Endothelial cell of umbilical vein (primary cell): ENCODE measurements around the gene RINL. TPM values are rescaled to one million over a fixed set of nuclear protein-coding genes. Genes with fewer than 3 reads are reported as not detected.

ENCODE experiments used
- BruUV-seq: library from RNA; stranded (reverse); fragments of 400-500 nt; replicated peaks from 2 replicates; lab custom pipeline; 2021; lab: Mats Ljungman, UMichigan
- CTCF ChIA-PET: fragments of 300-600, 350-600 bp; sonication (Branson Sonifier 250); formaldehyde crosslinking; loops from one replicate; lab custom pipeline; 2021; ENCODE audit warnings: antibody characterized with exemption, inconsistent platforms; lab: Charles Lee
- POLR2A ChIA-PET: fragments of 300-600, 350-600 bp; sonication (Branson Sonifier 250); formaldehyde crosslinking; loops from one replicate; lab custom pipeline; 2021; ENCODE audit warnings: antibody characterized with exemption, inconsistent platforms; lab: Charles Lee
- DNase-seq: peaks from one replicate; pipeline ENCODE4 v3.0.0-alpha.2; 2011; ENCODE audit warnings: low read depth, low spot score
- FAIRE-seq: peaks from 2 replicates; lab custom pipeline; 2011; peaks lifted over from hg19 to GRCh38; lab: Jason Lieb, UNC
- H2AFZ ChIP-seq: 2 replicates; pipeline ENCODE4 v1.6.0; 2012; ENCODE audit warnings: low read depth, low read length, control low read depth, inconsistent platforms
- H3K27ac ChIP-seq: 2 replicates; pipeline ENCODE4 v1.5.1; 2011; ENCODE audit warnings: low read depth, mild to moderate bottlenecking, control low read depth, low read length, moderate library complexity; ENCODE audit not compliant: insufficient read depth
- H3K27me3 ChIP-seq, 2 experiments: 2 replicates each; pipeline versions ENCODE4 v1.6.0 to v1.6.1; 2011; ENCODE audit warnings: low read length in 2 of 2, mixed read lengths in 1 of 2; ENCODE audit not compliant: control insufficient read depth in 2 of 2, insufficient read depth in 2 of 2
- H3K36me3 ChIP-seq, 2 experiments: 2 replicates in 1 of 2; 3 replicates in 1 of 2; pipeline ENCODE4 v1.5.1; 2011; ENCODE audit warnings: low read length in 2 of 2, mild to moderate bottlenecking in 1 of 2, moderate library complexity in 1 of 2; ENCODE audit not compliant: control insufficient read depth in 2 of 2, insufficient read depth in 2 of 2; ENCODE audit errors: extremely low read depth in 1 of 2
- H3K4me1 ChIP-seq: 3 replicates; pipeline ENCODE4 v1.5.1; 2011; ENCODE audit warnings: mild to moderate bottlenecking, low read length; ENCODE audit not compliant: control insufficient read depth, insufficient read depth; ENCODE audit errors: extremely low read depth
- H3K4me2 ChIP-seq: 2 replicates; pipeline ENCODE4 v1.6.1; 2011; ENCODE audit warnings: low read length, control low read depth, mixed read lengths; ENCODE audit not compliant: insufficient read depth
- H3K4me3 ChIP-seq, 3 experiments: fragments of 200-600 bp in 1 of 3; sonication (generic), shearing (Covaris generic) in 1 of 3; replicated peaks in 1 of 3; 2 replicates each; pipeline ENCODE4 v1.5.1; 2011 to 2016; ENCODE audit warnings: control low read depth in 3 of 3, low read length in 3 of 3, mild to moderate bottlenecking in 2 of 3, inconsistent platforms in 1 of 3, low read depth in 1 of 3, moderate library complexity in 1 of 3; ENCODE audit not compliant: insufficient read depth in 1 of 3
- H3K79me2 ChIP-seq: 2 replicates; pipeline ENCODE4 v1.6.0; 2012; ENCODE audit warnings: low read length, inconsistent platforms; ENCODE audit not compliant: control insufficient read depth, insufficient read depth
- H3K9ac ChIP-seq: replicated peaks from 2 replicates; pipeline ENCODE3; 2011; ENCODE audit warnings: low read length, control low read depth; ENCODE audit not compliant: insufficient read depth; ENCODE audit errors: extremely low read depth
- H3K9me1 ChIP-seq: replicated peaks from 3 replicates; pipeline ENCODE4 v1.6.0; 2011; ENCODE audit warnings: mild to moderate bottlenecking, low read length; ENCODE audit not compliant: control insufficient read depth, insufficient read depth; ENCODE audit errors: extremely low read depth
- H3K9me3 ChIP-seq: replicated peaks from 2 replicates; pipeline ENCODE4 v1.5.1; 2012; ENCODE audit warnings: low read length, inconsistent platforms; ENCODE audit not compliant: control insufficient read depth, insufficient read depth
- H4K20me1 ChIP-seq: replicated peaks from 2 replicates; pipeline ENCODE3; 2011; ENCODE audit warnings: mild to moderate bottlenecking, low read length; ENCODE audit not compliant: control insufficient read depth, insufficient read depth; ENCODE audit errors: extremely low read depth
- EZH2 ChIP-seq: IDR thresholded peaks from 2 replicates; pipeline ENCODE4 v1.6.1; 2012; ENCODE audit warnings: borderline replicate concordance, low read depth, mild to moderate bottlenecking, moderate library complexity, low read length, inconsistent platforms; ENCODE audit not compliant: severe bottlenecking
- FOS ChIP-seq: IDR thresholded peaks from 2 replicates; pipeline ENCODE4 v1.6.1; 2011; ENCODE audit warnings: mild to moderate bottlenecking, low read length, moderate library complexity, borderline replicate concordance; ENCODE audit not compliant: insufficient read depth
- JUN ChIP-seq: IDR thresholded peaks from 2 replicates; pipeline ENCODE4 v1.6.1; 2011; ENCODE audit warnings: borderline replicate concordance, low read depth; ENCODE audit not compliant: insufficient read length, insufficient read depth
- MYC ChIP-seq: IDR thresholded peaks from one replicate; pipeline ENCODE4 v1.6.1; 2011; ENCODE audit warnings: mild to moderate bottlenecking, low read depth, low read length
- POLR2A ChIP-seq: IDR thresholded peaks from 2 replicates; pipeline ENCODE4 v1.6.1; 2012; ENCODE audit warnings: low read depth, mild to moderate bottlenecking, control low read depth, low read length
- POLR2AphosphoS5 ChIP-seq: IDR thresholded peaks from 2 replicates; pipeline ENCODE4 v1.6.1; 2012; ENCODE audit warnings: low read depth, mild to moderate bottlenecking, control low read depth, low read length, moderate library complexity; ENCODE audit not compliant: insufficient read depth
- dilution Hi-C: fragments of 300-500 bp; cut with MboI; formaldehyde crosslinking; loops from one replicate; pipeline ENCODE4 v1.15.0; 2019; ENCODE audit warnings: low sequenced_read_pairs; ENCODE audit not compliant: extremely low pct_ligation_motif_present
- intact Hi-C: fragments of 100-400 bp; cut with micrococcal nuclease; formaldehyde crosslinking; loops from one replicate; pipeline ENCODE4 v1.10.0; 2022
- polyA plus RNA-seq, 4 experiments: library from polyadenylated mRNA; depleted of rRNA in 3 of 4; stranded (reverse) in 3 of 4; unstranded in 1 of 4; fragments of >200 nt; gene quantifications; 2 replicates each; pipeline versions ENCODE4 v1.2.1 to v1.2.3, GENCODE V29; 2011 to 2012; ENCODE audit warnings: missing spikeins in 1 of 4
- total RNA-seq: library from RNA; stranded (reverse); gene quantifications from 2 replicates; pipeline ENCODE4 v1.2.3, GENCODE V29; 2021
- TF ChIP-seq, protein P1 (sequence below), 2 donors: IDR thresholded peaks; 1 replicate in 1 of 2; 2 replicates in 1 of 2; pipeline ENCODE4 v1.5.1; 2011; ENCODE audit warnings: low read length in 2 of 2, mild to moderate bottlenecking in 2 of 2, moderate library complexity in 2 of 2, control low read depth in 1 of 2, inconsistent platforms in 1 of 2, low read depth in 1 of 2; ENCODE audit not compliant: insufficient read depth in 1 of 2; ENCODE audit errors: extremely low read depth in 1 of 2
- TF ChIP-seq, protein P2 (sequence below): IDR thresholded peaks from 2 replicates; pipeline ENCODE4 v1.6.1; 2011; ENCODE audit not compliant: insufficient read depth, insufficient read length

RINL gene
- total and polyA plus RNA-seq, 2 donors (not counting 3 experiments of a cell fraction or from before 2014, with no cell fraction given): 5.3 to 10.1 TPM

DNA sequence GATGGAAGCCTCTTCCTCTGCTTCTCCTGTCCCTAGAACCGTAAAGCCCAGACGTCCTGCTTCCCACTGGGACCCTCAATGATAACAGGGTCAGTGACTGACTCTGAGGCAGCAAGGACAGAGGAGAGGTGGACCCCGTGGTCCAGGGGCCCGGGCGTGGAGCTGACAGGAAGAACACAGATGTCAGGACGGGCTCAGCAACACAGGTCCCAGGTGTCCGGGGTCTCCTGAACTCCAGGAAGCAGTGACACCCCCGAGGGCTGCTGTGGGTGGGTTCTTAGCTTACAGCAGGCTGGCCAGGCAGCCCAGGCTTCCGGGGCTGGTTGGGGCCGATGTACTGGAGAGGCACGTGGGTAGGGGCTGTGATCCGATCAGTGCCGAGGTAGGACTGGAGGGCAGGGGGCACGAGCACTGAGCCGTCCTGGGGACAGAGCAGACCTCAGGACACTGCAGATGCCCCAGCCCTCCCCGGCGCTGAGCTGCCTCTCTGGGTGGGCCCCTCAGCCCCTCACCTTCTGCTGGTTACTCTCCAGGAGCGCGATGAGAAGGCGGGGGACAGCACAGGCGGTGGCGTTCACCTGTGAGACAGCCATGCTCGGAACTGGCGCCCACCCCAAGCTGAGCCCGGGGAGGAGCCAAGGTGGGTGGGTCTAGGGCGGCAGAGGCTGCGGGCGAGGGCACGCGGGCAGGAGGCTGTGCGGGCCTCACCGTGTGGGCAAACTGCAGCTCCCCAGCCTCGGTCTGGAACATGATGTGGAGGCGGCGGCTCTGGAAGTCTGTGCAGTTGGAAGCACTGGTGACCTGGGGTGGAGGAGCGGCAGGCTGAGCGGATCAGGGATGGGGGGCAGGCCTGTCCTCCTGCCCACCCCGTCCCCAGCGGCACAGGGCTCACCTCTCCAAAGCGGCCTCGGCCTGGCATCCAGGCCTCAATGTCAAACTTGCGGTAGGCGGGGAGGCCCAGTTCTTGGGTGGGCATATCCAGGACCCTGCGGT is 37.5 kb upstream of the RINL start:
- no peak overlapping the region for H3K27ac ChIP-seq
- no peak for DNase-seq
- BruUV-seq: TSS peak; percentile 26
- no peaks in the 10 kb centered on the region for H3K36me3 ChIP-seq
- intact Hi-C loops: no loop called here
- H3K27me3 ChIP-seq: no peaks in the 10 kb centered on the region
- no peak overlapping the region for H3K4me3 ChIP-seq
- no peak overlapping the region for H3K9ac ChIP-seq
- no peak for TF ChIP-seq POLR2A
- no peak for TF ChIP-seq JUN
- TF ChIP-seq, protein P1, sequence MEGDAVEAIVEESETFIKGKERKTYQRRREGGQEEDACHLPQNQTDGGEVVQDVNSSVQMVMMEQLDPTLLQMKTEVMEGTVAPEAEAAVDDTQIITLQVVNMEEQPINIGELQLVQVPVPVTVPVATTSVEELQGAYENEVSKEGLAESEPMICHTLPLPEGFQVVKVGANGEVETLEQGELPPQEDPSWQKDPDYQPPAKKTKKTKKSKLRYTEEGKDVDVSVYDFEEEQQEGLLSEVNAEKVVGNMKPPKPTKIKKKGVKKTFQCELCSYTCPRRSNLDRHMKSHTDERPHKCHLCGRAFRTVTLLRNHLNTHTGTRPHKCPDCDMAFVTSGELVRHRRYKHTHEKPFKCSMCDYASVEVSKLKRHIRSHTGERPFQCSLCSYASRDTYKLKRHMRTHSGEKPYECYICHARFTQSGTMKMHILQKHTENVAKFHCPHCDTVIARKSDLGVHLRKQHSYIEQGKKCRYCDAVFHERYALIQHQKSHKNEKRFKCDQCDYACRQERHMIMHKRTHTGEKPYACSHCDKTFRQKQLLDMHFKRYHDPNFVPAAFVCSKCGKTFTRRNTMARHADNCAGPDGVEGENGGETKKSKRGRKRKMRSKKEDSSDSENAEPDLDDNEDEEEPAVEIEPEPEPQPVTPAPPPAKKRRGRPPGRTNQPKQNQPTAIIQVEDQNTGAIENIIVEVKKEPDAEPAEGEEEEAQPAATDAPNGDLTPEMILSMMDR (IDR thresholded peaks at IDR 0.05; ENCODE audit: extremely low read depth in 1 of 2, insufficient read depth in 1 of 2, low read depth in 1 of 2, low read length in 2 of 2): no peak
- no peak for TF ChIP-seq MYC
- TF ChIP-seq EZH2: no peak
- TF ChIP-seq FOS: no peak
- TF ChIP-seq POLR2AphosphoS5: no peak
- TF ChIP-seq, protein P2, sequence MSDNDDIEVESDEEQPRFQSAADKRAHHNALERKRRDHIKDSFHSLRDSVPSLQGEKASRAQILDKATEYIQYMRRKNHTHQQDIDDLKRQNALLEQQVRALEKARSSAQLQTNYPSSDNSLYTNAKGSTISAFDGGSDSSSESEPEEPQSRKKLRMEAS: no peak
- ChIA-PET POLR2A (no interaction called here), CTCF (no interaction called here)
- H4K20me1 ChIP-seq: no peaks in the 10 kb centered on the region
- no peaks in the 10 kb centered on the region for H3K4me1 ChIP-seq
- dilution Hi-C loops: no loop called here
- no peak overlapping the region for H2AFZ ChIP-seq
- H3K4me2 ChIP-seq: no peak overlapping the region
- H3K9me3 ChIP-seq: no peaks in the 10 kb centered on the region
- no peaks in the 10 kb centered on the region for H3K9me1 ChIP-seq
- no peaks in the 10 kb centered on the region for H3K79me2 ChIP-seq
- no peak for FAIRE-seq
